Progenitor cell of endocrine pancreas (in vitro differentiated cells): ENCODE data around the gene BOLA2B. TPM values are rescaled to one million over a fixed set of nuclear protein-coding genes. Genes with fewer than 3 reads are reported as not detected.

Source experiments
- DNase-seq: peaks from one replicate; pipeline ENCODE4 v3.0.0; 2021; ENCODE audit warnings: low spot score; ENCODE audit not compliant: unreplicated experiment
- H3K27ac Mint-ChIP-seq: 2 replicates; pipeline ENCODE4 v1.8.0; 2021; ENCODE audit warnings: mild to moderate bottlenecking, moderate library complexity, mixed read lengths
- H3K27me3 Mint-ChIP-seq: 2 replicates; pipeline ENCODE4 v1.8.0; 2021; ENCODE audit warnings: mixed read lengths
- H3K36me3 Mint-ChIP-seq: 2 replicates; pipeline ENCODE4 v1.8.0; 2022; ENCODE audit warnings: mixed read lengths; ENCODE audit not compliant: insufficient read depth
- H3K4me1 Mint-ChIP-seq: 2 replicates; pipeline ENCODE4 v1.8.0; 2021; ENCODE audit warnings: low read depth, mixed read lengths
- H3K4me3 Mint-ChIP-seq: 2 replicates; pipeline ENCODE4 v1.8.0; 2021; ENCODE audit warnings: low read depth, mild to moderate bottlenecking, moderate library complexity, mixed read lengths
- H3K9me3 Mint-ChIP-seq: 2 replicates; pipeline ENCODE4 v1.8.0; 2021; ENCODE audit warnings: low read depth, mixed read lengths
- total RNA-seq: library from RNA; stranded (reverse); gene quantifications from 2 replicates; pipeline ENCODE4 v1.2.1, GENCODE V29; 2021
- TF ChIP-seq, protein P1 (sequence below): fragments of 200-600 bp; sonication (generic); IDR thresholded peaks from one replicate; pipeline ENCODE4 v1.5.0; 2021; ENCODE audit warnings: antibody characterized with exemption, mild to moderate bottlenecking; ENCODE audit not compliant: unreplicated experiment

Gene BOLA2B
- total RNA-seq, 1 donor from 2014 or later: 65.0 TPM

DNA sequence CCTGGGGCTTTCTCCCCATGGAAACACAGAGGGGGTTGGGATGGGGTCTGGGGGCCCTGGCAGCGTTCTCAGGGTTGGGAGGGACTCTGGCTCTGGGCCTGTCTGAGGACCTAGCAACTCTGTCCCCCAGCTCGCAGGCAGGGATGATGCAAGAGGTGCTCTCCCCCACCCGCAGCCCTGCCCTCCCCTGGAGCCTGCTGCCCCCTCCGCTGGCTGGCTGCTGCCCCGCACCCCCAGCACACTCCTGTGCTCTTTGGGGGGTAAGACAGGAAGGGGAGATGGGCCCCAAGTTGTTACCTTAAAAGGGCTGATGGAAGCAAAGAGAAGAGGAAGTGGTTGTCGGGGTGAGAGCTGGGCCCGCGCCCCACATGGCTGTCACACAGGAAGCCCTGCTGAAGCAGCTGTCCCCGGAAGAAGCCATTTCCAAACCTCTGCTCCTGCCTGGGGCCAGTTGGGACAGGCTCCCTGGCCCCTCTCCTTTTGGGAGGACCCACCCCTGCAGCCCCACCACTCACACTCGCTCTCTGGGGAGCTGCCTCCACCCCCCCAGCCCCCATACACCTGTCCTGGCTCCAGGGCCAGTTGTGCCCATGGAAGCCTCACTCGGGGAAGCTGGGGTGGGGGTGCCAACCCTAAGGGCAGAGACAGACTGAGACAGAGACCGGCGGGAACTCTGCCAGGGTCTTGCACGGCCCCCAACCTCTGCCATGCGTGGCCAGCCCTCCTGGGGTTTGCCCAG lies 7.6 kb downstream of the BOLA2B start:
- Mint-ChIP-seq H3K9me3 (no peaks in the 10 kb centered on the region), H3K4me3 (no peak overlapping the region), H3K27me3 (peaks cover 17% of the 10 kb centered on the region), H3K4me1 (no peaks in the 10 kb centered on the region), H3K36me3 (no peaks in the 10 kb centered on the region), H3K27ac (no peak overlapping the region)
- DNase-seq: no peak
- TF ChIP-seq, protein P1, sequence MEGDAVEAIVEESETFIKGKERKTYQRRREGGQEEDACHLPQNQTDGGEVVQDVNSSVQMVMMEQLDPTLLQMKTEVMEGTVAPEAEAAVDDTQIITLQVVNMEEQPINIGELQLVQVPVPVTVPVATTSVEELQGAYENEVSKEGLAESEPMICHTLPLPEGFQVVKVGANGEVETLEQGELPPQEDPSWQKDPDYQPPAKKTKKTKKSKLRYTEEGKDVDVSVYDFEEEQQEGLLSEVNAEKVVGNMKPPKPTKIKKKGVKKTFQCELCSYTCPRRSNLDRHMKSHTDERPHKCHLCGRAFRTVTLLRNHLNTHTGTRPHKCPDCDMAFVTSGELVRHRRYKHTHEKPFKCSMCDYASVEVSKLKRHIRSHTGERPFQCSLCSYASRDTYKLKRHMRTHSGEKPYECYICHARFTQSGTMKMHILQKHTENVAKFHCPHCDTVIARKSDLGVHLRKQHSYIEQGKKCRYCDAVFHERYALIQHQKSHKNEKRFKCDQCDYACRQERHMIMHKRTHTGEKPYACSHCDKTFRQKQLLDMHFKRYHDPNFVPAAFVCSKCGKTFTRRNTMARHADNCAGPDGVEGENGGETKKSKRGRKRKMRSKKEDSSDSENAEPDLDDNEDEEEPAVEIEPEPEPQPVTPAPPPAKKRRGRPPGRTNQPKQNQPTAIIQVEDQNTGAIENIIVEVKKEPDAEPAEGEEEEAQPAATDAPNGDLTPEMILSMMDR: no peak

DNA sequence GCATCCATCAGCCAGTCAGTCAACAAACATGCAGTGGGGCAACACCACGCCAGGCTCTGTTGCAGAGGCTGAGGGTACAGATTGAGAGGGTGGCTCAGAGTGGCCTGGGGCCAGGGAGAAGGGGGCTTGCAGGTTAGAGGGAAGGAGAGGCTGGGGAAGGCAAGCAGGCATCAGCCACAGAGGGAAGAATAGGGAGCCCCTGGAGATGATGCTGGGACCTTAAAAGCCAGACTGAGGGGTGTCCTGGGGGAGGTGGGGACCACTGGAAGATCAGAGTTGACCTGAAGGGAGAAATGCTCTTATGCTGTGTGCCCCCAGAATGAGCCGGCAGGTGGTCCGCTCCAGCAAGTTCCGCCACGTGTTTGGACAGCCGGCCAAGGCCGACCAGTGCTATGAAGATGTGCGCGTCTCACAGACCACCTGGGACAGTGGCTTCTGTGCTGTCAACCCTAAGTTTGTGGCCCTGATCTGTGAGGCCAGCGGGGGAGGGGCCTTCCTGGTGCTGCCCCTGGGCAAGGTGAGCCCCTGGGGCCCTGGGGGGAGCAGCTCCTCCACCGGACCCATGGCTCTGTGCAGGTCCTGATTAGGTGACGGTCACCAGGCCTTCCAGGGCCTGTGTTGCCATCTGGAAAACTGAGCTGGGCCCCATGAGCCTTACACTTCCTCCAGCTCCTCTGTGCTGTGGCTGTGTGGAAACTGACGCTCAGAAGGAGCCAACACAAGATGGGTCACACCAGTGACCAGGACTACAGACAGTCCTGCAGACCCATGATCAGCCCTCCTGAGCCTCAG lies 8.4 kb downstream of the BOLA2B start:
- H3K9me3 Mint-ChIP-seq: no peaks in the 10 kb centered on the region
- no peaks in the 10 kb centered on the region for H3K36me3 Mint-ChIP-seq
- H3K27me3 Mint-ChIP-seq: peaks cover 20% of the 10 kb centered on the region
- TF ChIP-seq, protein P1: no peak
- no peak overlapping the region for H3K27ac Mint-ChIP-seq
- no peak for DNase-seq
- no peaks in the 10 kb centered on the region for H3K4me1 Mint-ChIP-seq
- H3K4me3 Mint-ChIP-seq: no peak overlapping the region

DNA sequence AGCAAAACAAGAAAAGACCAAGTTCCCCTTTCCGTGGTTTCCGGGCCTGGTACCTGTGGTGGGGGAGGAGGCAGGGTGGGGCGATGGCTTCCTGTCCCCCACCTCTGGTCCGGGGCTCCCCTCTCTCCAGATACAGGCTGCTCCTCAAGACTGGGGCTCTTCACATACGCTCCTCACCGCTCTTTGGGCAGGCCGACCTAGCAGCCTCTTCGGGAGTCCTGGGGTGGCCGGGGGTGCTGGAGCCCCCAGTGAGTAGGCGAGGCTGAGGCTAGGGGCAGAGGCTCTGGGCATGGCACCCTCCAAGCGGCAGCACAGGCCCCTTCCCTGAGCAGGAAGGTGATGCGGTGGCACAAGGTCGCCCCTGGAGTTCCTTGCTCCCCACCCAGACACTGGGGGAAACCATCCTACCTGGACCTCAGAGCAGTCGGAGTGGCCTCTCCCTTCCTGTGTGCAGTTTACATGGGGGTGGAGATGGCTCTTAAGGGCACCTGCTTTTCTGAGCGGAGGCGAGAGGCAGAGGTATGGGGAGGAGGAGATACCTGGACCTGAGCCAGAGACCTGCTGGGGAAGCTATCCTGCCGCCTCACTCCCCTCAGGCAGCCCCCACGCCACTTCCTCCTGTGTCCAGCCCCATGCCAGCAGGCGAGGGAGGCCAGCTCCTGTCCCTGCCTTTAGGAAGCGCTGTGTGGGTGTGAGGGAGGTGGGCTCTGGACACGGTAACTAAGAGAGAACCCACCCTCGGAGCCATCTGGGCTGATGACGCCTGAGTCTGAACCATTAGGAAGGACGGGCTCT lies 9.2 kb downstream of the BOLA2B start:
- no peak overlapping the region for H3K27ac Mint-ChIP-seq
- peaks cover 20% of the 10 kb centered on the region for H3K27me3 Mint-ChIP-seq
- DNase-seq: no peak
- TF ChIP-seq, protein P1: no peak
- H3K4me3 Mint-ChIP-seq: peak overlapping the region; percentile 50
- no peaks in the 10 kb centered on the region for H3K9me3 Mint-ChIP-seq
- H3K36me3 Mint-ChIP-seq: no peaks in the 10 kb centered on the region
- no peaks in the 10 kb centered on the region for H3K4me1 Mint-ChIP-seq

DNA sequence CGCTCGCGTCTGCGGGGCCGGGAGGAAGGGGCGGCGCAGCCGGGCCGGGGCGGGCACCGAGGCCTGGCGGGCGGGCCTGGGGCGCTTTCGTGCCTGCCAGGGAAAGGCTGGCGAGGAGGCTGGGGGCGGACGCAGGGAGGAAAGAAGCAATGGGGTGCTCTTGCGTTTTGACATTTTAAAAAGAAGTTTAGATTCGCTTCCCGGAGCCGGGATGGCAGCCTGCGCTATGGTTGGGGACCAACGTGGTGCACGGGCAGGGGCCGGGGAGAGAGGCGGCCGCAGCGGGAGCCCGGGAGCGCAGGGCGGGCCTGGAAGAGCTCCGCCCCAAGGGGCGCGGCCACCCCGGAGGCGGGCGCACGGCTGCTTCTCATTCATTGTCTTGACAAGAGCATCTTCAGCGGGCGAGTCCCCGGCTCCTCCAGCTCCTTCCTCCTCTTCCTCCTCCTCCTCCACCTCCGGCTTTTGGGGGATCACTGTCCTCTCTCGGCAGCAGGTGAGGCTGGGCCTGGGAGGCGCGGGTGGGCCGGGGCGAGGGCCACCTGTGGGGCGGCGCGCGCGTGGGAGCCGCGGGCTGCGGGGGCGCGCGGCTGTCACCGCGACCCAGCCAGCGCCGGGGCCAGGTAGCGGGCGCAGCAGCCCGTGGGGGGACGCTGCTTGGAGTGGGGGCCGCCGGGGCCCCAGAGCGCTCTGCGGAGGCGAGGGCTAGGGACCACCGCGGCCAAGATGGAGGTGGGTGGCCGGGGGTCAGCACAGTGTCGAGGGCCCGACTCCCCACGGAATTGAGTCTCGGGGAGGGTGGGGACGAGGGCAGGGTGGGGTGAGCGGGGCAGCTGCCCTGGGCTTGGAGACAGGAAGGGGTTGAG lies 10.0 kb downstream of the BOLA2B start, which contains the start of gene CORO1A:
TSS of gene CORO1A (plus strand) at position 370 of the 863 bp plus-strand sequence. CDS start 1,608 bp downstream, outside the sequence.
- H3K9me3 Mint-ChIP-seq: no peaks in the 10 kb centered on the region
- H3K4me1 Mint-ChIP-seq: no peaks in the 10 kb centered on the region
- no peak within 1 kb of the TSS for H3K27ac Mint-ChIP-seq
- TF ChIP-seq, protein P1: no peak
- peak; percentile 51 for DNase-seq
- H3K4me3 Mint-ChIP-seq: peak within 1 kb of the TSS; percentile 80
- peaks cover 20% of the 10 kb centered on the region for H3K27me3 Mint-ChIP-seq
- H3K36me3 Mint-ChIP-seq: no peaks in the 10 kb centered on the region
